Activated CD8-positive, alpha-beta memory T cell treated with anti-CD3 and anti-CD28 coated beads for 1 hour (primary cell): Measurements from ENCODE around the gene COL4A4.
"Not testable (repeated sequence)": the region's sequence is repeated elsewhere in the genome, so short reads cannot be mapped to it uniquely, and the experiment has no call there.

Source experiments
- DNase-seq, 2 donors: peaks; one replicate each; pipeline ENCODE4 v3.0.0-alpha.2; 2020; ENCODE audit warnings: low read depth in 1 of 2; ENCODE audit errors: extremely low read depth in 1 of 2

Gene COL4A4

GRCh38 chr2:227163998-227164762, at the start of gene COL4A4, which contains the start of gene COL4A3:
Gene COL4A4, minus strand, starts transcription at chr2:227164205. Its CDS starts 16,722 bp downstream, at chr2:227147483.
Gene COL4A3, plus strand, starts transcription at chr2:227164624. Its CDS starts 103 bp downstream, at chr2:227164727.
- no peak for DNase-seq

GRCh38 chr2:227207573-227207972, 43.6 kb upstream of the COL4A4 start:
- DNase-seq = no peak

- DNase-seq = no peak
Observed at GRCh38 chr2:227206406-227206805, 42.4 kb upstream of the COL4A4 start.

- DNase-seq = no peak
Observed at GRCh38 chr2:227205701-227206100, 41.7 kb upstream of the COL4A4 start.

GRCh38 chr2:227204452-227204851, 40.4 kb upstream of the COL4A4 start:
- no peak for DNase-seq

GRCh38 chr2:227201771-227202170, 37.8 kb upstream of the COL4A4 start:
- no peak for DNase-seq

- DNase-seq = no peak
Observed at GRCh38 chr2:227198866-227199265, 34.9 kb upstream of the COL4A4 start.

GRCh38 chr2:227194219-227194618, 30.2 kb upstream of the COL4A4 start:
- no peak for DNase-seq

- no peak for DNase-seq
Observed at GRCh38 chr2:227192491-227192890, 28.5 kb upstream of the COL4A4 start.

- DNase-seq = no peak
Observed at GRCh38 chr2:227191367-227191766, 27.4 kb upstream of the COL4A4 start.

GRCh38 chr2:227188292-227188691, 24.3 kb upstream of the COL4A4 start:
- no peak for DNase-seq

- DNase-seq = no peak
Observed at GRCh38 chr2:227186751-227187150, 22.7 kb upstream of the COL4A4 start.

- DNase-seq = no peak
Observed at GRCh38 chr2:227185615-227186232, 21.7 kb upstream of the COL4A4 start.

GRCh38 chr2:227183657-227184367, 19.8 kb upstream of the COL4A4 start:
- DNase-seq = no peak

GRCh38 chr2:227182765-227183164, 18.8 kb upstream of the COL4A4 start:
- no peak for DNase-seq

GRCh38 chr2:227180770-227181169, 16.8 kb upstream of the COL4A4 start:
- no peak for DNase-seq

GRCh38 chr2:227179988-227180685, 16.1 kb upstream of the COL4A4 start:
- DNase-seq = no peak

- DNase-seq = no peak
Observed at GRCh38 chr2:227177592-227178336, 13.8 kb upstream of the COL4A4 start.

GRCh38 chr2:227171779-227172178, 7.8 kb upstream of the COL4A4 start:
- DNase-seq = not testable (repeated sequence)

- DNase-seq = no peak
Observed at GRCh38 chr2:227164763-227165291, 822 bp upstream of the COL4A4 start.
